ENCODE measurements around the gene IMP4. TPM values are rescaled to one million over a fixed set of nuclear protein-coding genes. Genes with fewer than 3 reads are reported as not detected.

The IMP4 gene
- total and polyA plus RNA-seq, 2 of the 13 experiments (the other 11 are each of a cell fraction or from before 2014, with no cell fraction given), result 142 to 158 TPM

DNA sequence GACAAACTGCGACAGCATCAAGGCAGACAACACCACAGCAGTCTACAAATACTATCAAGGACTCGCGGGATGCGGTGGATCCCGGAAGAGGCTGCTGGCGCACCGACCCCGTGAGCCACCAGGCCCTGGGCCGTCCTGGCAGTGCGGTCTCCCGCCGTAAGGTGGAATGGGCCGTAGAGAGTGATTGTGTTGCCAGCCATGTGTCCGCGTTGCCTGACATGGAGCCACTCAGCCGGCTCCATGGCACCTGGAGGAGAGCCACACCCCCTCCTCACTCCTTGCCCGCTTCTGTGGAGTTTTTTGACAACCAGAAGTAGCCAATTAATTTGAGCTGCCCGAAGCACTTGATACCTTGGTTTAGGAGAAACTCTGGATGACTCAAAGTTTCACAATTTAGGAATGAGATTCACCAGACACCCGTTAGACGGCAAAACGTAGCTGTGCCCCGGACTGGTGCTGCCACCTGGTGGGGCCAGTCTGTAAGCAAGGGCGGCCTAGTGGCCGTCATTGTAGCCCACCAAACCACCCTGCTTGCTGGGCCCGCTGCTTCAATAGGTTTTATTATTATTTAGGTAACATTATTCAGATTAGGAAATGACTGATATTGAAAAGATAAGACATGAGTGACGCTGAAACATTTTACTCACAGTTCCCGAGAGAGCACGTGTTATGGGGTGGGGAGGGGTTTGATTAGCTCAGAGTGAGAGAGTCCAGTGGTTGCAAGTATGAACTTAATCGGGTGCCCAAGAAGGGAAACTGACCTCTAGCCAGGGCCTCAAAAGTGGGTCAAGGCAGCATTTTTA is 10.2 kb upstream of the IMP4 start (continued):
- no peak for TF ChIP-seq ARID3A (IDR thresholded peaks at IDR 0.05; ENCODE audit: low read depth, low read length)
- TF ChIP-seq ZBTB20 (CRISPR knock-in tag; IDR thresholded peaks at IDR 0.05; ENCODE audit: borderline replicate concordance, low read depth), result no peak
- TF ChIP-seq ZNF749 (CRISPR knock-in tag; IDR thresholded peaks at IDR 0.05; ENCODE audit: borderline replicate concordance), result no peak
- TF ChIP-seq, protein P1, sequence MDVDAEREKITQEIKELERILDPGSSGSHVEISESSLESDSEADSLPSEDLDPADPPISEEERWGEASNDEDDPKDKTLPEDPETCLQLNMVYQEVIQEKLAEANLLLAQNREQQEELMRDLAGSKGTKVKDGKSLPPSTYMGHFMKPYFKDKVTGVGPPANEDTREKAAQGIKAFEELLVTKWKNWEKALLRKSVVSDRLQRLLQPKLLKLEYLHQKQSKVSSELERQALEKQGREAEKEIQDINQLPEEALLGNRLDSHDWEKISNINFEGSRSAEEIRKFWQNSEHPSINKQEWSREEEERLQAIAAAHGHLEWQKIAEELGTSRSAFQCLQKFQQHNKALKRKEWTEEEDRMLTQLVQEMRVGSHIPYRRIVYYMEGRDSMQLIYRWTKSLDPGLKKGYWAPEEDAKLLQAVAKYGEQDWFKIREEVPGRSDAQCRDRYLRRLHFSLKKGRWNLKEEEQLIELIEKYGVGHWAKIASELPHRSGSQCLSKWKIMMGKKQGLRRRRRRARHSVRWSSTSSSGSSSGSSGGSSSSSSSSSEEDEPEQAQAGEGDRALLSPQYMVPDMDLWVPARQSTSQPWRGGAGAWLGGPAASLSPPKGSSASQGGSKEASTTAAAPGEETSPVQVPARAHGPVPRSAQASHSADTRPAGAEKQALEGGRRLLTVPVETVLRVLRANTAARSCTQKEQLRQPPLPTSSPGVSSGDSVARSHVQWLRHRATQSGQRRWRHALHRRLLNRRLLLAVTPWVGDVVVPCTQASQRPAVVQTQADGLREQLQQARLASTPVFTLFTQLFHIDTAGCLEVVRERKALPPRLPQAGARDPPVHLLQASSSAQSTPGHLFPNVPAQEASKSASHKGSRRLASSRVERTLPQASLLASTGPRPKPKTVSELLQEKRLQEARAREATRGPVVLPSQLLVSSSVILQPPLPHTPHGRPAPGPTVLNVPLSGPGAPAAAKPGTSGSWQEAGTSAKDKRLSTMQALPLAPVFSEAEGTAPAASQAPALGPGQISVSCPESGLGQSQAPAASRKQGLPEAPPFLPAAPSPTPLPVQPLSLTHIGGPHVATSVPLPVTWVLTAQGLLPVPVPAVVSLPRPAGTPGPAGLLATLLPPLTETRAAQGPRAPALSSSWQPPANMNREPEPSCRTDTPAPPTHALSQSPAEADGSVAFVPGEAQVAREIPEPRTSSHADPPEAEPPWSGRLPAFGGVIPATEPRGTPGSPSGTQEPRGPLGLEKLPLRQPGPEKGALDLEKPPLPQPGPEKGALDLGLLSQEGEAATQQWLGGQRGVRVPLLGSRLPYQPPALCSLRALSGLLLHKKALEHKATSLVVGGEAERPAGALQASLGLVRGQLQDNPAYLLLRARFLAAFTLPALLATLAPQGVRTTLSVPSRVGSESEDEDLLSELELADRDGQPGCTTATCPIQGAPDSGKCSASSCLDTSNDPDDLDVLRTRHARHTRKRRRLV (CRISPR knock-in tag; IDR thresholded peaks at IDR 0.05), result no peak
- no peak for TF ChIP-seq ZXDC (CRISPR knock-in tag; IDR thresholded peaks at IDR 0.05)
- TF ChIP-seq FIP1L1 (IDR thresholded peaks at IDR 0.05; ENCODE audit: borderline replicate concordance, insufficient read depth, low read depth, low read length), result no peak
- TF ChIP-seq ZBTB7A (CRISPR knock-in tag; IDR thresholded peaks at IDR 0.05), result no peak
- TF ChIP-seq, protein P2, sequence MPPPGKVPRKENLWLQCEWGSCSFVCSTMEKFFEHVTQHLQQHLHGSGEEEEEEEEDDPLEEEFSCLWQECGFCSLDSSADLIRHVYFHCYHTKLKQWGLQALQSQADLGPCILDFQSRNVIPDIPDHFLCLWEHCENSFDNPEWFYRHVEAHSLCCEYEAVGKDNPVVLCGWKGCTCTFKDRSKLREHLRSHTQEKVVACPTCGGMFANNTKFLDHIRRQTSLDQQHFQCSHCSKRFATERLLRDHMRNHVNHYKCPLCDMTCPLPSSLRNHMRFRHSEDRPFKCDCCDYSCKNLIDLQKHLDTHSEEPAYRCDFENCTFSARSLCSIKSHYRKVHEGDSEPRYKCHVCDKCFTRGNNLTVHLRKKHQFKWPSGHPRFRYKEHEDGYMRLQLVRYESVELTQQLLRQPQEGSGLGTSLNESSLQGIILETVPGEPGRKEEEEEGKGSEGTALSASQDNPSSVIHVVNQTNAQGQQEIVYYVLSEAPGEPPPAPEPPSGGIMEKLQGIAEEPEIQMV (CRISPR knock-in tag; IDR thresholded peaks at IDR 0.05; ENCODE audit: low read depth), result peak; percentile 67; the same call in 1 of the 2 replicates
- no peak for TF ChIP-seq ZNF317 (CRISPR knock-in tag; IDR thresholded peaks at IDR 0.05)
- TF ChIP-seq ZNF605 (CRISPR knock-in tag; IDR thresholded peaks at IDR 0.05), result peak; percentile 65; the same call in 1 of the 2 replicates
- TF ChIP-seq ZMYM3 (CRISPR knock-in tag; IDR thresholded peaks at IDR 0.05), result no peak
- no peak for TF ChIP-seq ZNF33A (CRISPR knock-in tag; IDR thresholded peaks at IDR 0.05; ENCODE audit: borderline replicate concordance)
- peak; percentile 22; the same call in 1 of the 2 replicates for TF ChIP-seq ZNF547 (CRISPR knock-in tag; IDR thresholded peaks at IDR 0.05)
- TF ChIP-seq SMC3 (IDR thresholded peaks at IDR 0.05; ENCODE audit: low read length), result peak; percentile 85
- TF ChIP-seq ZNF792 (CRISPR knock-in tag; IDR thresholded peaks at IDR 0.05), result 0 out of 2 replicates have a peak, but pooled peaks have one; percentile 37
